ENCODE measurements around the gene SLC35E2B. TPM values are rescaled to one million over a fixed set of nuclear protein-coding genes. Genes with fewer than 3 reads are reported as not detected.
"Not testable (repeated sequence)": the region's sequence is repeated elsewhere in the genome, so short reads cannot be mapped to it uniquely, and the experiment has no call there.

Gene SLC35E2B
- total RNA-seq, 3 donors from 2014 or later (not counting 1 experiment from before 2014, with no cell fraction given): 57.6 to 79.9 (median 61.8) TPM

DNA sequence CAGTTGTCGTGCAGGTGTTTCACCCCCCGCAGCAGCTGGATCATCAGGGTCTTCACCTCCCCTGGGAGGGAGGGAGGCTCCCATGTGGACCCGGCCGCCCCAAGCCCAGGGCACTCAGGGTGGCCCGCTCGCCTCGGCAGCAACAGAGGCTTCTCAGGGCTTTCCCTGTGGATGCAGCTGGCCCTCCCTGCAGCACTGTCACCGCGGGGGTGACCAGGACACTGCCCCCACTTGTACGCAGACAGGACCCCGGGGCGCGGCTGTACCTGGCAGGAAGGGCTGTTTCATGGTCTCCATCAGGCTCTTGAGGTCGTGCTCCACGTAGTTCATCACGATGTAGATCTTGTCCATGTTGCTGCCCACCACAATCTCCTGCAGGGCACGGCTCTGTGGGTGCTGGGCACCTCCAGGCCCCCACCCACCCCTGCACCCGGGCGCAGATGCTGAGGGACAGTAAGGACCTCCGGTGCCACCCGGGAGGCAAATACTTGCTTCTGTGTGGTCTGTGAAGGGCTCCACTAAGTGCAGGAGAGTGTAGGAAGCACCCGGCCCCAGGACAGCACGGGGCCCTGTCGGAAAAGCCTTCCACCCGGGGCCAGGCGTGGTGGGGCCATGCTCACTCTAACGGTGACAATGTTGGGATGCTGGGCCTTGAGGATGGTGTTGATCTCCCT is 11.8 kb upstream of the SLC35E2B start:
- H3K4me3 Mint-ChIP-seq; H3K27ac Mint-ChIP-seq; ATAC-seq; H3K27me3 ChIP-seq (ENCODE audit: control insufficient read depth, insufficient read depth, low read length); H3K36me3 Mint-ChIP-seq; H3K4me1 Mint-ChIP-seq; DNase-seq; H3K36me3 ChIP-seq (ENCODE audit: control insufficient read depth, insufficient read depth, low read length); H3K9me3 ChIP-seq (ENCODE audit: control insufficient read depth, insufficient read depth, low read length); intact Hi-C loops (cut with micrococcal nuclease); H3K27me3 Mint-ChIP-seq (ENCODE audit: low read depth in 2 of 2); H3K4me3 ChIP-seq (ENCODE audit: low read length); H3K4me1 ChIP-seq (ENCODE audit: control insufficient read depth, insufficient read depth, low read length); H3K9me3 Mint-ChIP-seq; H3K27ac ChIP-seq (ENCODE audit: low read length): not testable (repeated sequence)
- 97% methylated on average over 23 of the region's 27 CpGs for WGBS (ENCODE audit: insufficient coverage)

DNA sequence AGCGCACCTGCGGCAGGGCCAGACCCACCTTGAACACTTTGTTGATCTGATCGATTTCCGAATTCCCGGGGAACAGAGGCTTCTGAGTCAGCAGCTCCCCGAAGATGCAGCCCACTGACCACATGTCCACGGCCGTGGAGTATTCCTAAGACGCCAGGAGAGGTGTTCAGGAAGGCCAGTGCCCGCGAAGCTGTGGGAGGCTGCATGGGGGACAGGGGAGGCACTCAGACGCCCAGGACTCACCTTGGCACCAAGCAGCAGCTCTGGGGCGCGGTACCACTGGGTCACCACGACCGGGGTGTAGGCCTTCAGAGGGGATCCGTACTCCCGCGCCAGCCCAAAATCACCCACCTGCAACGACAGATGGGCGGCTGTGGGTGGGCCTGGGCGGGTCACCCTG is 11.2 kb upstream of the SLC35E2B start:
- no peak overlapping the region for H3K27ac Mint-ChIP-seq

DNA sequence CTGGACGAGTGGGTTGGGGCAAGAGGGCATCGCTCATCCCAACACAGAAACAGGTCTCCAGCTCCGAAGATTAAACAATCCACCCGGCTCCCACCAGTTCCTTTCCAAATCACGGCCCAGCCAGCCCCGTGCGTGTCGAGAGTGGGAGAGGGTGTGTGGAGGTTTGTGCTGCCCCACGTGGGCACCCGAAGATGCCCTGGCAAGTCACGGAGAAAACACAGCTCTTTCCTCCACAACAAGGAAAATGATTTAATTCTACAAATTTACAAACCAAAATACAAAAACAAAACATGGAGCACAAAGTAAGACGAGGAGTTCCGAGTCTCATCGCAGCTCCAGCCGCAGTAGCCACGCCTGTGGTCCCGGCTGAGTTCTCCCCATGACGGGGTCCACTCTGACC is 9.9 kb upstream of the SLC35E2B start:
- DNase-seq; H3K4me3 Mint-ChIP-seq; H3K27me3 Mint-ChIP-seq (ENCODE audit: low read depth in 2 of 2); H3K36me3 Mint-ChIP-seq; H3K27ac Mint-ChIP-seq; H3K27ac ChIP-seq (ENCODE audit: low read length); H3K4me1 Mint-ChIP-seq; H3K36me3 ChIP-seq (ENCODE audit: control insufficient read depth, insufficient read depth, low read length); ATAC-seq; H3K9me3 ChIP-seq (ENCODE audit: control insufficient read depth, insufficient read depth, low read length); H3K9me3 Mint-ChIP-seq; H3K4me1 ChIP-seq (ENCODE audit: control insufficient read depth, insufficient read depth, low read length); H3K27me3 ChIP-seq (ENCODE audit: control insufficient read depth, insufficient read depth, low read length); H3K4me3 ChIP-seq (ENCODE audit: low read length); intact Hi-C loops (cut with micrococcal nuclease): not testable (repeated sequence)
- no CpG with 5 or more reads among the region's 18 CpGs for WGBS (ENCODE audit: insufficient coverage)

More for the DNA sequence above, 11.2 kb upstream of the SLC35E2B start:
- H3K4me1 ChIP-seq (ENCODE audit: control insufficient read depth, insufficient read depth, low read length): no peaks in the 10 kb centered on the region
- no peak overlapping the region for H3K4me3 Mint-ChIP-seq
- H3K27me3 Mint-ChIP-seq (ENCODE audit: low read depth in 2 of 2): no peaks in the 10 kb centered on the region
- TF ChIP-seq, protein P1, sequence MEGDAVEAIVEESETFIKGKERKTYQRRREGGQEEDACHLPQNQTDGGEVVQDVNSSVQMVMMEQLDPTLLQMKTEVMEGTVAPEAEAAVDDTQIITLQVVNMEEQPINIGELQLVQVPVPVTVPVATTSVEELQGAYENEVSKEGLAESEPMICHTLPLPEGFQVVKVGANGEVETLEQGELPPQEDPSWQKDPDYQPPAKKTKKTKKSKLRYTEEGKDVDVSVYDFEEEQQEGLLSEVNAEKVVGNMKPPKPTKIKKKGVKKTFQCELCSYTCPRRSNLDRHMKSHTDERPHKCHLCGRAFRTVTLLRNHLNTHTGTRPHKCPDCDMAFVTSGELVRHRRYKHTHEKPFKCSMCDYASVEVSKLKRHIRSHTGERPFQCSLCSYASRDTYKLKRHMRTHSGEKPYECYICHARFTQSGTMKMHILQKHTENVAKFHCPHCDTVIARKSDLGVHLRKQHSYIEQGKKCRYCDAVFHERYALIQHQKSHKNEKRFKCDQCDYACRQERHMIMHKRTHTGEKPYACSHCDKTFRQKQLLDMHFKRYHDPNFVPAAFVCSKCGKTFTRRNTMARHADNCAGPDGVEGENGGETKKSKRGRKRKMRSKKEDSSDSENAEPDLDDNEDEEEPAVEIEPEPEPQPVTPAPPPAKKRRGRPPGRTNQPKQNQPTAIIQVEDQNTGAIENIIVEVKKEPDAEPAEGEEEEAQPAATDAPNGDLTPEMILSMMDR (IDR thresholded peaks at IDR 0.05): no peak
- WGBS (ENCODE audit: insufficient coverage): 96% methylated on average over 22 of the region's 22 CpGs
- H3K4me3 ChIP-seq (ENCODE audit: low read length): no peak overlapping the region
- H3K27me3 ChIP-seq (ENCODE audit: control insufficient read depth, insufficient read depth, low read length): no peaks in the 10 kb centered on the region
- no peak for ATAC-seq
- peaks cover 9% of the 10 kb centered on the region for H3K36me3 ChIP-seq (ENCODE audit: control insufficient read depth, insufficient read depth, low read length)
- no peak for DNase-seq
- intact Hi-C loops (cut with micrococcal nuclease): no loop called here
- no peak overlapping the region for H3K27ac ChIP-seq (ENCODE audit: low read length)
- H3K9me3 ChIP-seq (ENCODE audit: control insufficient read depth, insufficient read depth, low read length): no peaks in the 10 kb centered on the region
- H3K9me3 Mint-ChIP-seq: no peaks in the 10 kb centered on the region
- no peaks in the 10 kb centered on the region for H3K36me3 Mint-ChIP-seq
- no peaks in the 10 kb centered on the region for H3K4me1 Mint-ChIP-seq

DNA sequence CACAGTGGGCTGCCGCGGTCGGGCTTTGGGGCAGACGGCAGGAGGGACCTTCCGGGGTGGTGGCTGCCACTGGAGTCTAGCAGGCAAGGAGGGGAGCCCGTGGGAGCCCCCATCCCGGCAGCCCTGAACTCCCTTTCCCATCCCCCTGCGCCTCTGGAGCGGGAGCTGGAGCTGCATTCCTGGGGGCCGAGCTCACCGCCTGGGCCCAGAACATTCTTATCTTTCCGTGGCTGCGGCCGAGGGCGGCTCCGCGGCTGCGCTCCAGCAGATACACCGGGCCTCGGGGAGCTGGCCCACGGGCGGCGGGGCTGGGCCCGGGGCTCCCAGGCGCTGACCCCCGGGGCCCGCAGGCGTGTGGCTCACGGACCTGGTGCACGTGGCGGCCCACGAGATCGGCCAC is 8.0 kb upstream of the SLC35E2B start:
- DNase-seq; H3K4me3 Mint-ChIP-seq; H3K27me3 Mint-ChIP-seq (ENCODE audit: low read depth in 2 of 2); H3K4me3 ChIP-seq (ENCODE audit: low read length); H3K4me1 ChIP-seq (ENCODE audit: control insufficient read depth, insufficient read depth, low read length); H3K27ac Mint-ChIP-seq; H3K9me3 ChIP-seq (ENCODE audit: control insufficient read depth, insufficient read depth, low read length); H3K36me3 Mint-ChIP-seq; H3K4me1 Mint-ChIP-seq; H3K27ac ChIP-seq (ENCODE audit: low read length); H3K36me3 ChIP-seq (ENCODE audit: control insufficient read depth, insufficient read depth, low read length); intact Hi-C loops (cut with micrococcal nuclease); H3K9me3 Mint-ChIP-seq; H3K27me3 ChIP-seq (ENCODE audit: control insufficient read depth, insufficient read depth, low read length): not testable (repeated sequence)
- no CpG with 5 or more reads among the region's 33 CpGs for WGBS (ENCODE audit: insufficient coverage)
- peak in 1 of 3 donors; percentile 5 for ATAC-seq

DNA sequence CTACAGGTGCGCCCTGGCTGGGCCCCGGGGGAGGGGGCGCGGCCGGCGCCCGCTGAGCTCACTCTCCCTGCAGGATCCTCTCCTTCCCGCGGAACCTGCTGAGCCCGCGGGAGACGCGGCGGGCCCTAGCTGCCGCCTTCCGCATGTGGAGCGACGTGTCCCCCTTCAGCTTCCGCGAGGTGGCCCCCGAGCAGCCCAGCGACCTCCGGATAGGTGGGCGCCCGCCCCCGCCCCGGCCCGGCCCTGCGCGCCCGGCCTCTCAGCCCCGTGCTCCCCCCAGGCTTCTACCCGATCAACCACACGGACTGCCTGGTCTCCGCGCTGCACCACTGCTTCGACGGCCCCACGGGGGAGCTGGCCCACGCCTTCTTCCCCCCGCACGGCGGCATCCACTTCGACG is 7.5 kb upstream of the SLC35E2B start:
- H3K9me3 Mint-ChIP-seq; H3K4me1 ChIP-seq (ENCODE audit: control insufficient read depth, insufficient read depth, low read length); H3K36me3 ChIP-seq (ENCODE audit: control insufficient read depth, insufficient read depth, low read length); intact Hi-C loops (cut with micrococcal nuclease); H3K36me3 Mint-ChIP-seq; H3K27ac ChIP-seq (ENCODE audit: low read length); DNase-seq; H3K27me3 Mint-ChIP-seq (ENCODE audit: low read depth in 2 of 2); H3K9me3 ChIP-seq (ENCODE audit: control insufficient read depth, insufficient read depth, low read length); H3K4me3 Mint-ChIP-seq; H3K27ac Mint-ChIP-seq; H3K27me3 ChIP-seq (ENCODE audit: control insufficient read depth, insufficient read depth, low read length); H3K4me3 ChIP-seq (ENCODE audit: low read length); H3K4me1 Mint-ChIP-seq: not testable (repeated sequence)
- ATAC-seq: peak; percentile 40 to 76 (median 67)
- no CpG with 5 or more reads among the region's 45 CpGs for WGBS (ENCODE audit: insufficient coverage)

DNA sequence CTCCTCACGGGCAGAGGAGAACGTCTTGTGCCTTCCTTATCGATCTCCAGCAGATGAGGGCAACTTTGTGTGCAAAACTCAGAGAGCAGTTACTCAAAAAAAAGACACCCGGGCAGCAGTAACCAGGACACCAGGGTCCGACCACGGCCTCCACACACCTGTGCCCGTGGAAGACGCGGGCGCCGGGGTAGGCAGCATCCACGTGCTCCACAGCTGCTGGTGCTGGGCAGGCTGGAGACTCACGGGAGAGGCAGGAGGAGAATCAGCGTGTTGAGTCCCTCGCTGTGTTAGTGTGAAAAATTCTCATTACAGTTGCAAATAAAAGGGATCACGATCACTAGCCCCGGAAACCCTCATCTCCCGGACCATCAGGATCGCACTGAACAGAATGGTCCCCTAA is 6.5 kb upstream of the SLC35E2B start:
- H3K4me3 ChIP-seq (ENCODE audit: low read length); H3K36me3 ChIP-seq (ENCODE audit: control insufficient read depth, insufficient read depth, low read length); H3K36me3 Mint-ChIP-seq; H3K9me3 ChIP-seq (ENCODE audit: control insufficient read depth, insufficient read depth, low read length); H3K27ac ChIP-seq (ENCODE audit: low read length); ATAC-seq; H3K4me1 ChIP-seq (ENCODE audit: control insufficient read depth, insufficient read depth, low read length); H3K4me3 Mint-ChIP-seq; H3K27me3 Mint-ChIP-seq (ENCODE audit: low read depth in 2 of 2); H3K27me3 ChIP-seq (ENCODE audit: control insufficient read depth, insufficient read depth, low read length); H3K27ac Mint-ChIP-seq; H3K4me1 Mint-ChIP-seq; H3K9me3 Mint-ChIP-seq; DNase-seq: not testable (repeated sequence)
- intact Hi-C loops (cut with micrococcal nuclease): loop anchor here (10.0 kb wide), 1 partner anchor 46 kb away; no protein-coding TSS in a partner anchor
- no CpG with 5 or more reads among the region's 19 CpGs for WGBS (ENCODE audit: insufficient coverage)

DNA sequence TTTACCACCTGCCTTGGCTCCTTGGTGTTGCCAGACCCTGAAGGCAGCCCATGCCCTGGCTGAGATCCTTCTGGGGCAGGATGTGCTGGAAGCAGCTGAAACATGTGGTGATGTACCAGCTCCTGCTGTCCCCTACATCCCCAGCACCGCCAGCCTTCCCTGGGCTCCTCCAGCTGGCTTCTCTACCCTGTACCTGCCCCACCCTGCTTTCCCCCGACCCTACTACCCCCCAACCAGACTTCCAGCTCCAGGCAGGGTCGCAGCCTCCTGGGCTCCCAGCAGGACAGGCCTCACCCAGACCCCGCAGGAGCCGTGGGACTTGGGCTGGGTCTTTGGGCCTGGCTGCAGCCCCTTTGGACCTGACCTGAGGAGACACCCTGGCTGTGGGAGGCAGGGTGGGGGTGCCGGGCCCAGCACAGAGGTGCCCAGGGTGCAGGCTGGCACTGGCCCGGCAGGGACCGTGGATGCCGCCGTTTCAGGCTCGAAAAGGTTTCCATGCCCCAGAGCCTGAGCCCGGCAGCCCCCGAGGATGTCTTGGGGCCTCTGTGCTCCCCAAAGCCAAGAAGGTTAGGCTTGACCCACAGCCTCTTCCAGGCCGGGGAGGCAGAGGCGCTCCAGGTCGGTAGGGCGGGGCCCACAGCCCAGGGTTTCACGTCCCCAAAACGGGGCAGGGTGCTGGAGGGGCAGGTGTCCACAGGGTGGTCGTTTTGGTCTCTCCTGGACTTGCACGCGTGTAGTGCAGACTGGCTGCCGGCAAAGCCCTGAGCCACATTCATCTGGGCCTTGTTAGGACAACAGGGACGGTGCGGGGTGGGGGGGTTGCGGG is 5.0 kb upstream of the SLC35E2B start:
- not testable (repeated sequence) for H3K27ac ChIP-seq (ENCODE audit: low read length); H3K36me3 ChIP-seq (ENCODE audit: control insufficient read depth, insufficient read depth, low read length); H3K9me3 Mint-ChIP-seq; H3K27ac Mint-ChIP-seq; H3K27me3 ChIP-seq (ENCODE audit: control insufficient read depth, insufficient read depth, low read length); H3K9me3 ChIP-seq (ENCODE audit: control insufficient read depth, insufficient read depth, low read length); H3K4me3 Mint-ChIP-seq; DNase-seq; H3K4me1 ChIP-seq (ENCODE audit: control insufficient read depth, insufficient read depth, low read length); H3K4me1 Mint-ChIP-seq; H3K36me3 Mint-ChIP-seq; ATAC-seq; H3K27me3 Mint-ChIP-seq (ENCODE audit: low read depth in 2 of 2); H3K4me3 ChIP-seq (ENCODE audit: low read length)
- WGBS (ENCODE audit: insufficient coverage): 84% methylated on average over 16 of the region's 26 CpGs
- intact Hi-C loops (cut with micrococcal nuclease): loop anchor here (10.0 kb wide), 1 partner anchor 47 kb away; no protein-coding TSS in a partner anchor

All from natural killer cell (primary cell).